ENCODE measurements around the gene RXFP1.

The RXFP1 gene

DNA sequence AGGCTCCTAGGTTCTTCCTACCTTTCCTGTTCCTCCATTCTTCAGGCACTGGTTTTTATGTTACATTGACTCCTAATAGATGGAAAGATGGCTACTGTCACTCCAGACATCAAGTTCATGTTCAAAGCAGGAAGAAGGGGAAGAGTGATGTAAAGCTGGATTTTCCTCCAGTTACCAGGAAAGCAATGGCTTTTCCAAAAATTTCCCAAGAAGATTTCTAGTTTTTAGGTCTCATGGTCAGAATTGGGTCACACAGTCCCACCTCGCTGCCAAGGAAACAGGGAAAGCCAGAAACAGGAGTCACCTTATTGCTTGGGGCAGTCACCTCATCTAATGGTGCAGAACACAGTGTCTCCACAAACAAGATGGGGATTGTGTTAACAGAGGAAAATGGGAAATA lies 21.5 kb downstream of the RXFP1 start:
- DNase-seq: no peak

DNA sequence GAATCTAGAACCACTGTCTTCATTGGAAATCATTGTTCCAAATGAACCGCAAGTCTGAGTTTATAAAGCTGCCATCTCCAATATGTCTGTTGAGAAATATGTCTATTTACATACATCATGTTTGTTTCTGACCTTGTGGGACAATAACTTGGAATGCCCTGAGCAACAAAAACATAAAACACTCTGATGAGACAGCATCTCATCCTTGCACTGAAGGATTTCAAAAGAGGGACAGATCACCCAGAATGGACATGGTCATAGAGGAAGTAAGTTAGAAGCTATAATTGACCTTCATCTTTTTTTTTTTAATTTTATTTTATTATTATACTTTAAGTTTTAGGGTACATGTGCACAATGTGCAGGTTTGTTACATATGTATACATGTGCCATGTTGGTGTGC lies 22.5 kb downstream of the RXFP1 start:
- DNase-seq: no peak

DNA sequence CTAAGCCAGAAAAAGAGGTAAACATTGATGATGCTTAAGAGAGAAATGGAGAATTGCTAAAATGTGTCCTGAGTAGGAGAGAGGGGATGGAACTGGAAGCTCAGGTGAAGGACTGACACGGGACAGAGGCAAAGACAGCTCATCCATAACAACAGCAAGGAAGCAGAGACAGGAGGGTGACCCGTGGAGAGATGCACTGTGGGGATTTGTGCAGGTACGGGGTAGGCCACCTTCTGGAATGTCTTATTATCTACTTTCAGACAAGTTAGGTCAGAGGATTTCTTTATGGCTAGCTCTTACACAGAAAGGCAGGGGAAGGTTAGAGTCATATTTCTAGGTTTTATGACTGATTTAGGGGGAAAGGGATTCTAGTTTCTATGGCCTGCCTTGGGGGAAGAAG lies 31.7 kb downstream of the RXFP1 start:
- no peak for DNase-seq

DNA sequence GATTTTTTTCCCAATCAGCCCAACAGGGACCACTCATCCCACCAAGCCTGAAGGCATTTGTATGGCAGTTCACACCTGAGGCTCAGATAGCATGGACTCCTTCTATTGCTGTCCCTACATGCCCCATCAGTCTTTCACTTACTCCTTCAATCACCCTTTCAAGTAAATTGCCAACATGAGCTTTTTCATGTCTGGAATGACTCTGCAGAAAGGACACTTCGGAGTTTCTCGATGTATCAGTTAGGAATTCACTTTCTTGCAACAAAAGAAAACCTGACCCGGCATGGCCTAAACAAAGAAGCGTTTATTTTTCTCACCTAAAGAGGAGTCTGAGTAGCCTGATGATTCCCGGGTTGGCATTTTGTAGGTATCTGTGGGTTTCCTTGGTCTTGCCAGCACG lies 38.6 kb downstream of the RXFP1 start:
- DNase-seq: no peak

DNA sequence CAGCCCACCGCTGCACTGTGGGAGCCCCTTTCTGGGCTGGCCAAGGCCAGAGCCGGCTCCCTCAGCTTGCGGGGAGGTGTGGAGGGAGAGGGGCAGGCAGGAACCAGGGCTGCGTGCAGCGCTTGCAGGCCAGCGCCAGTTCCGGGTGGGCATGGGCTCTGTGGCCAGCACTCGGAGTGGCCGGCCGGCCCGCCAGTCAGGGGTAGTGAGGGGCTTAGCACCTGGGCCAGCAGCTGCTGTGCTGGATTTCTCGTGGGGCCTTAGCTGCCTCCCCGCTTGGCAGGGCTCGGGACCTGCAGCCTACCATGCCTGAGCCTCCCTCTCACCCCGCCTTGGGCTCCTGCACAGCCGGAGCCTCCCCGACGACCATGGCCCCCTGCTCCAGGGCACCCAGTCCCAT lies 45.2 kb downstream of the RXFP1 start:
- DNase-seq: no peak

DNA sequence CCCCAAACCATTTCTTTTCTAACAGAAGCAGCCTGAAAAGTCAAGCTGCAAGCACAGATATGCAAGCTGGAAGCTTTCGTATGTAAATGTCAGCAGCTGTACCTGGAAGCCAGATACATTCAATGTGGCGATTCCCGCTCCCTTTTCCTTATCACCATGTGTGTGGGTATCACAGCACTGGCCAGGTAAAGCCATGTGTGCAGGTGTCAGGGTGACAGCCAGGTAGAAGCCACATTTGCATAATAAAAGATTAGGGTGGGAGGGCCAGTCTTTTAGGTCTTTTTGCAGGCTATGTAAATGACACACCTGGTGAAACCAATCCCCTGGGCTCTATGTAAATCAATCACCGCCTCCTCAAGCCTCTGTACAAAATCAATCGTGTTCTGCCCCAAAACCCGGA lies 50.1 kb downstream of the RXFP1 start:
- no peak for DNase-seq

DNA sequence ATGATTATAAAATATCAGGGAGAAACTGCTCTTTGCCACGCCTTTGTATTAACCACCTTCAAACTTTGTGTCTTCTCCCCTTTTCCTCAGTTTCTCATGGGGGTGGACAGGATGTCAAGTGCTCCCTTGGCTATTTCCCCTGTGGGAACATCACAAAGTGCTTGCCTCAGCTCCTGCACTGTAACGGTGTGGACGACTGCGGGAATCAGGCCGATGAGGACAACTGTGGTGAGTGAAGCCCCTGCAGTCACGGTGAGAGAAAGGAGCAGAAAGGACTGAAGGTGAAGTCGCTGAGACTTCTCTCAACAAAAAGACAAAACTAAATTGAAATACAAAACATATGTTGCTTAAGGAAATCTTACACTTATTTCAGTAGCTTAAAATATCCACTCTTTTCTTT lies 50.9 kb downstream of the RXFP1 start:
- DNase-seq: no peak

DNA sequence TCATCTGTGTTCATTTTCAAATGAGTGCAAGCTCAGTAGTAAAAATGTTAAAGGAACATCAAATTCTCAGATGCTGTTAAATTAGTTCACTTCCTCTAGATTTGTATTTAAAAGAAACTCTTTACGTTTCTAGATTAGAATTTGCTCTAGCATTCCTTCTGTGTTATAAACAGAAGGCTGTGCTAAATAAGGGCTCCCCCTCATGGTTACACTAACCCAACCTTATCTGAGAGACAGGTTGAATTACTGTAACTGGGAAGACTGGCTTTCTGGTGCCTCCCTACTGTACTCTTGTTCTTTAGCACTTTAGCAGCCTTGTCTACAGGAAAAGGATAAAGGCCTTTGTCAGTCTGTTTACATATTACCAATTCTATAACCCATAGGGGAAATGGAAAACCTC lies 56.8 kb downstream of the RXFP1 start:
- DNase-seq: peak in 1 of 2 experiments; percentile 15

DNA sequence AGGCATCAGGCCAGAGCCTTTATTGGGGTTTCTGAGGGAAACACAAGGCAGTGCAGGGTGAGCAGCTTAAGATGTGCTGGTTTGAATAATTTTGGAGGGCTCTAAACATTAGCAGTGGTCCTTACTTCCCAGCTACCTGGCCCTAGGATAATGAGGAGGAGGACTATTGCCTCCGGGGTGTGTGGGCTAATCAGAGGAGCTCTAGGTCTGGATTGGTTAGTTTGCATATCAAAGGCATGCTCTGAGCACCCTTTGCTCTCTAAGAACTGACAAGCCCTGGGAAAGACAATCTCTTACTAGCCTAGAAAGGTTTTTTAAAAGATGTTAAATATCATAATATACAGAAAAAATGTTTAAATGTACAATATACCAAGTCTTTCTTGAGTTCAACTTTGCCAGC lies 58.4 kb downstream of the RXFP1 start:
- no peak for DNase-seq

DNA sequence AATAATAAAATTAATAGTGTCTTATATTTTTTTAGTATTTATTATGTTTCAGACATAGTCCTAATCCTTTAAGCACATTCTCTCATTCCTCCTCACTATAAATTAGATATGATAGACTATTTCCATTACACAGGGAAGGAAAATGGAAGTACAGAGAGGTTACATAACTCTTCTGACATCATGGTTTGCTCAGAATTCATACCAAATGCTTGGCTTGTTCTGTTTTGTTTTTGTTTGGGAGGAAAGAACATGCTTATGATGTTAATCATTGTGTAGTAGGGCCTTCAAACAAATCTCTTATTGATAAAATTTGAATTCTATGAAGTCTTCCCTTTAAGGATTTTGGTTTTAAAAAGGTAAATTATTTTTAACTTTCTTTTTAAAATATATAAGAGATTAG lies 59.5 kb downstream of the RXFP1 start:
- no peak for DNase-seq

DNA sequence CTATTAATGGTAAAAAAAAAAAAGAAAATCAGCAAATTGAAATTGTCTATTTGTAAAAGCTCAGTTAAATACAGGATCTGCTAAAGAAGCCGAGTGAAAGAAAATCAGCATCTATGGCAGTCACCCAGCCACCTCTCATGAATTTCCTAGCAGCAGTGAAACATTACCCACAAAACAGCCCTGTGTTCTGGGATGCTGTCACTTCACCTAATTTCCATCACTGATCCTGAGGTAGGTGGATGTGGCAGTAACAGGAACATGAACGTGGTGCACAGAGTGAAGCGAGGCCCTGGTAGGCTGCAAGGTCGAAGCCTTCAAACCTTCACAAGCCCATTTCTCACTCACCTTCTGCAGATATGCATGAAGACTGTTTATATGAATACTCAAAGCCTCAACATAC lies 65.2 kb downstream of the RXFP1 start:
- DNase-seq: no peak

DNA sequence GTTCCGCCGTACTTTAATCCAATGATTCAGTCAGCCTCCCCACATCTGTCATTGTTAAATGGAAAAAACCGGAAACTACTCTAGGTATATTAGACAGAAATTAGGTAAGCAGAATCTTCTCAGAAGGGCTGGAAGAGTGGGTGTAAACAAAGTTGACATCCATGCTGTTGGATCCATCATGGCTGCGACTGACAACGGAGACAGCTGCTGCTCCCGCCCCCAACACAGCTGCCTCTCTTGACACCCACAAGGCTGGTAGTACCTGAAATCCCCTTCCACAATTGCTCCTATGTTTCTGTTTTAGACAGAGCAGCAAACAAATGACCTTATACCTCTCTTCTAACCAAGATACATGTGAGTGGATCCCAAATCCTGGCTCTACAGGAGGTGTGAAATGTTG lies 66.6 kb downstream of the RXFP1 start:
- DNase-seq: no peak

DNA sequence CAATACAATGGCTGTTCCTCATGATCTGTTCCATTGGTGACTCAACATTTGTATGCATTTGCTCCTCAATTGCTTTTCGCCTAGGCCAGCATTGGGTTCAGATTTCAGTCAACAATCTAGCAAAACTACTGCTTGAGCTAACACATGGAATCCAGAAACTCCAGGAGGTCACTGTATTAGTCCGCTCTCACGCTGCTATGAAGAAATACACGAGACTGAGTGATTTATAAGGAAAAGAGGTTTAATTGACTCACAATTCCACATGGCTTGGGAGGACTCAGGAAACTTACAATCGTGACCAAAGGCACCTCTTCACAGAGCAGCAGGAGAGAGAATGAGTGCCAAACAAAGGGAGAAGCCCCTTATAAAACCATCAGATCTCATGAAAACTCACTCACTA lies 67.1 kb downstream of the RXFP1 start:
- DNase-seq: no peak

DNA sequence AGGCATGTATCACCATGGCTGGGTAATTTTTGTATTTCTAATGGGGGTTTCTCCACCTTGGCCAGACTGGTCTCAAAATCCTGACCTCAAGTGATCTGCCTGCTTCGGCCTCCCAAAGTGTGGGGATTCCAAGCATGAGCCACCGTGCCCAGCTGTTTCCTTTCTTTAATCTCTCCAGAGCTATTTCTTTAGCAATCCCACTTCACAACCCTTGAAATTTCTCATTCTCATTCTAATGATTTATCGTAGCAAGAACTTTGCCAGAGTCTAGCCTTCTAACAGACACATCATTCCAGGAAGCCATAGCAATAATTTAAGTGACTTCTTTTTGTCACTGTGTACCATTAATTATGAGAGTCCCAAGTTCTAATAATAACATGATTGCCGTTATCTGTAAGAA lies 68.6 kb downstream of the RXFP1 start:
- DNase-seq: no peak

DNA sequence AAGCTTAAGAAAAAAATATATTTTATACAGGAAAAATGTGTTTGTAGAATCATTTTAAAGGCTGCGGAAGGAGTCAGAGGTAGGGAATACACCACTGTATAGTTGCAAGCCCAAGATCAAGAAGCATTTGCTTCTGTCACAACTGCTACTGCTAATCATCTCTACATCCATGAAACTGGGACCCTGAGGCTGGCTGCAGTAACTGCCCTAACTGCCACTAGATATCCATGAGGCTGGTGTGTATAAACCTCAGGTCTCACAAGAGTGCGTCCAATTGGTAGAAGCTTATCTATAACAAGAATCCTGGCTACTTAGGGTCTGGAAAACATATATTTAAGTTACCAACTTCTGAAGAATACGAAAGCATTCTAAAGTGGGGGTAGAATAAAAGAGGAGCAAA lies 69.1 kb downstream of the RXFP1 start:
- DNase-seq: no peak

DNA sequence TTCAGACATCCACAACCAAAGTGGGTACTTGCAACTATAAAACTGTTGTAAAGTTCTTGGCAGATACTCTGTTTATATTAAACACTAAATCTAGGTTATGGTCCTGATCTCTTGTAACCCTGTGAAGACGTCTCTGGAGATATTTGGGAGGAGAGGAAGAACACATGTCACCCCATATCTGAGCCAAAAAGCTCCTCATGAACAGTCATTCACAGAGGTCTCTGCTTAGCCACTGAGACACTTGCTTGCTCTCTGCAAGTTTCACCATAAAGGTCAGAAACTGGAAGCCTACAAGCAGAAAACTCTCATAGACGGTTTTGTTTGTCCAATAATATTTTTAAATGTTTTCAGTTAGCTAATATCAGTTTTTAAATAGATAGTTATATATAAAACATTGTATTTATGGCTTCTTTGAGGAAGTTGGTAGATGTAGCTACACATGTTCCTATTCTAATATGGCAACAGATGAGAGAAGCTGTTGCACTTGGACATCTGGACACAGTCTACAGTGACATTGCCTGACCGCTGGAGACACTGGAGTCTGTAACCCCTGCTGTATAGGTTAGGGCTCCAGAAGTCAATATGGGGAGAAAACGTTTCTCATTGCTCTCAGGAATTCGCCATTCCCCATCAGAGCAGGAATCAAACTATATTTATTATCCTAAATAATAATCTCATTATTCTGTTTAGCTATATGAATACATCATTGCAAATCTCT lies 76.4 kb downstream of the RXFP1 start:
- no peak for DNase-seq

DNA sequence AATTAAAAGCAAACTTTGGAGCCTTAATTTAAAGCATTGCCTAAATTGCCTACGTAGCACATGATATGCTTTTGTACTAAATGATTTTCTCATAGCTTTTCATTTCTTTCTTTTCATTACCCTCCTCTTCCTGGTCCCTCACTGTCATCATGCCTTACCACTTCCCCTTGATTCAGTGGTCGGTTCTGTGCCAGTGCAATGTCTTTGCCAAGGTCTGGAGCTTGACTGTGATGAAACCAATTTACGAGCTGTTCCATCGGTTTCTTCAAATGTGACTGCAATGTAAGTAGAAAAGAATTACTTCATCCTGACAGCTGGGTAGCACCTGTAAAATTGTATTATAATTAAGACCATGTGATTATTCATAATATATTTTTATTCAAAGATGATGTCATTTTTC lies 77.5 kb downstream of the RXFP1 start:
- peak; percentile 43 to 69 for DNase-seq

DNA sequence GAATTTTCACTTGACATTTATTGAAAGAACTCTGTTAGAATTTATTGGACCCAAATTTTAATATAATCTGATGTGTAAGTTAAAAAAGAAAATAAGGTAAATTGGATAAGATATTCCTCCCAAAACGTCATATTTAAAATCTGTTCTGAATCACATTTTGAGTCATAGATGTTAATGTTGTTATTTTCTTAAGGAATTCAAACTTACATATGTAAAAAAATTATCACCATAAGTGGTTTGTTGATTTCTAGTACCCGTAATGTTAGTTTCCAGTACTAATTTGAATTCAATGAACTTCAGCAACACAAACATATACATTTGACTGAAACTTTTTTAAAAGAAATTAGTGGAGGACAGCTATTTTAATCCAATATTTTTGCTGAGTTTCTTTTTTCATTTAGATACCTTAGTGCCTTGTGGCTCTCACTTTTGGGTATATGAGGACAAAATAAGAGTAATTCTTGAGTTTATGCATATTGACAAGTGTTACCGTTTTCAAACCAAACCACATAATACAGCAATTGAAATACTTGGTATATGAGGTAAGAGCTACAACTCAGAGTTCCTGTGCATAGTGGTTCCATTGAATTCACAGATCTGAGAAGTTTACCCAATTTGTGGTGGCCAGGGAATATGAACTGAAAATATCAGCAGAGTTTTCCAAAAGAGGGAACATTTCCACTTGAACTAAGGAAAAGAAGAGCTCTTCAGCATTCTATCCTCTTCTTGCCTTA lies 78.2 kb downstream of the RXFP1 start:
- DNase-seq: no peak

DNA sequence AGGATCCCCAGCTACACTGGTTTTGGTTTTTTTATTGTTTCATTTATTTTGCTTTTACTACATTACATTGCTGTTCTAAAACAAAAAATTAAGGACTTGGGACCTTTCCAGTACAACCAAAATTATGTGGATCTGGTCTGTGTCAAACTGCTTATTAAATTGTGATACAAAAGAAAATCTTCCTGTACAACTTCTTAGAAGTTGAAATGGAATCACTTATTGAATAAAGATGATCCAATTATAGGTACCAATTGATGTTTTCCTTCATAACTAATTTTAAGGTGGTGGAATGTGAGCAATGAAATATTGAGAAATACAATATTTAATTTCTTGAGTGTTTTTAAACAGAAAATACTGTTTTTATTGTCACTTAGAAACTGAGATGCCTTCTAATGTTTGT lies 82.7 kb downstream of the RXFP1 start:
- DNase-seq: no peak

DNA sequence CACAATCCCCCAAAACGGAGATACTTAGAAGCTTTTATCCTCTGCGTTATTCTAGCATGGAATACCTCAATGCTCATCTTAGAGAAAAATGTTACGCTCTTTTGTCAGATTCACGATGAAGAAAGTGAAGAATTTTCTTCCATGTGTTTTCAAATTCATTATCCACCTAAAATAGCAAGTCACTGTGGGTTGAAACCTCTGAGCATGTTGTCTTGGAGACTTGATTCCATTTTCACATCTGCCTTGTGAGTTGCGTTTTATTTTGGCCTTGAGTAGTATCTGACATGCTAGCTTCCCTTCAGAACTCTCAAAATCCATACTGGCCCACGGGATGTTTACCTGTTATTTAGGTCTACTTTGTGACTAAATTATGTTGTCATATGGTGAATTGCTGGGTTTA lies 83.7 kb downstream of the RXFP1 start:
- no peak for DNase-seq

DNA sequence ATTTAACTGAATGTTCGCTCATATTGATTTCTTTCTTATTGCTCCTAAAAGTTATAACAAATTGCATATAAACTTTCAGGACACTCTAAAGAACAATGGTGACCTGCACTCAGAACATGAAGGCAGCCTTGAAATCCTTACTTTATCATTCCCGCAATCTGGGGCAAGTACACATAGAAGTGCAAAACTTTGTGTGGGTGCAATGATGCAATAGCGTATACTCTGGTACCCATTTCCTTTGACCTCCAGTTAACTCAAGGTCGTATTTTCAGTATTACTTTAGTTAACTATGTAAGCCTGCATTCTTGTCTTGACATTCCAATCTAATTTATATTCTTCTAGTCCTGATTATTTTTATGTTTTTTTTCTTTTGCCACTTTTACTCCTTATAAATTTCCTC lies 85.3 kb downstream of the RXFP1 start:
- no peak for DNase-seq

DNA sequence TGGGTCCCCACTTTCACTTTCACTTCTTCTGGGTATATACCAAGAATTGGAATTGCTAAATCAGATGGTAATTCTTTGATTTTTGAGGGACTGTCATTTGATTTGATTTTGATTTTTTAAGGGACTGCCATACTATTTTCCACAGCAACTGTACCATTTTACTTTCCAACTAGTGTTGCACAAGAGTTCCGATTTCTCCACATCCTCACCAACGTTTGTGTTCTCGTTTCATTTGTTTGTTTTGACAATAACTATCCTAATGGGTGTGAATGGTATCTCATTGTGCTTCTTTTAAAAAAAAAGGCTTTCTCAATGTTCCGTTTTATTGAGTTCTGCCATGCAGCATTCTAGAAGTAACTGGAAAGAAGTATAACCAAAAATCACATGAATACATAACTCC lies 87.4 kb downstream of the RXFP1 start:
- DNase-seq: no peak

DNA sequence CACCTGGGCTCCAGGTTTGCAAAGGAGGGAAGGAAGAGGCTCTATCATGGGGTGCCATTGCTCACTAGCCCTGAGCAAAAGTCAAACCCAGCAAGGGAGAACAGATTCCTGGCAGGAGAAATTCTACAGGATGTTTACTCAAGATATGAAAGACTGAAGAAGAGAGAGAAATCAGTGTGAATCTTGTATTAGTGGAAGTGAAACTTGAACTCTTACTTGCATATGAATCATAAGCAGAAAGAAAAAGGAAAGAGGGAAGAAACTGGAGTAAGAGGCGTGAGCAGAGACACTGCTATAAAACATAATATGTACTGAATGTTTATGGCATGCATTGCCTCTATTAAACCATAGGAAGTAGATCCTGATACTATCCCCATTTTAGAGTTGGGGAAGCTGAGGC lies 89.1 kb downstream of the RXFP1 start:
- no peak for DNase-seq

DNA sequence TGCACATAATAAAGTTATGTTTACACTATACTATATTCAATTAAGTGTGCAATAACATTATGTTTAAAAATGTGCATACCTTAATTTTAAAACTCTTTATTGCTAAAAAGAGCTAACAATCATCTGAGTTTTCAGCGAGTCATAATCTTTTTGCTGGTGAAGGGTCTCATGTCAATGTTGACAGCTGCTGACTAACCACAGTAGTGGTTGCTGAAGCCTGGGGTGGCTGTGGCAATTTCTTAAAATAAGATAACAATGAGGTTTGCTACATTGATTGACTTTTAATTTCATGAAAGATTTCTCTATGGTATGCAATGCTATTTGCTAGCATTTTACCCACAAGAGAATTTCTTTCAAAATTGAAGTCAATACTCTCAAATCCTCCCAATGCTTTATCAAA lies 91.4 kb downstream of the RXFP1 start:
- DNase-seq: no peak

DNA sequence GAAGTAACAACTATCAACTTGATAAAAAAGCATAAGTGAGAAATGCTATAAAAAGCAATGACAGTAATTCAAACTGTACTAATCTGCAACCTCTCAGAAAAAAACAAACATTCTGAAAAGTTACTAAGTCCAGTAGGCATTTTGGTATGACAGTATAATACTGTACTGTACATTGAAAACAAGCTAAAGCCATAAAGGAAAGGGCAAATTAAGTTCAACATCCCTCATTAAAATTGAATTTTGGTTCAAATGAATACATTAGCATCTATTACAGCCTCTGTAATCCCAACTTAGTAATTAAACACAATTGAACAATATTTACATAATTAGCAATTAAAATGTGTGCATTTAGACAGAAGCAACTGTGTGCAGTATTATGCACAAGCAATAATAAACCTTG lies 96.3 kb downstream of the RXFP1 start:
- no peak for DNase-seq

All from AML-193 (cell line).